Measurements from ENCODE around the gene ACTC1. TPM values are rescaled to one million over a fixed set of nuclear protein-coding genes. Genes with fewer than 3 reads are reported as not detected.
"Not testable (repeated sequence)": the region's sequence is repeated elsewhere in the genome, so short reads cannot be mapped to it uniquely, and the experiment has no call there.

ACTC1 gene
- total and polyA plus RNA-seq, 3 experiments from 2014 or later: not detected

GRCh38 chr15:34807241-34807640, 11.9 kb upstream of the ACTC1 start:
- POLR2A ChIA-PET; H3K36me3 ChIP-seq (ENCODE audit: insufficient read depth, low read length); DNase-seq; H3K4me1 ChIP-seq (ENCODE audit: insufficient read depth, low read length); H3K36me3 Mint-ChIP-seq; CTCF ChIA-PET; H3K9me3 ChIP-seq (ENCODE audit: low read length); H3K27ac Mint-ChIP-seq; H3K4me3 ChIP-seq (ENCODE audit: low read length); H3K4me3 Mint-ChIP-seq; H3K27ac ChIP-seq (ENCODE audit: low read depth, low read length); H3K4me1 Mint-ChIP-seq; H3K27me3 ChIP-seq (ENCODE audit: insufficient read depth, low read length, poor library complexity, severe bottlenecking): not testable (repeated sequence)
- Mint-ChIP-seq H3K27me3 (peaks cover 11 to 51% of the 10 kb centered on the region in 2 donors), H3K9me3 (peaks cover 3 to 12% (median 6%) of the 10 kb centered on the region in 5 donors)

GRCh38 chr15:34804776-34805175, 9.4 kb upstream of the ACTC1 start:
- H3K36me3 ChIP-seq (ENCODE audit: insufficient read depth, low read length): no peaks in the 10 kb centered on the region
- no peaks in the 10 kb centered on the region for H3K4me1 ChIP-seq (ENCODE audit: insufficient read depth, low read length)
- H3K4me1 Mint-ChIP-seq: no peaks in the 10 kb centered on the region
- ChIA-PET CTCF (no interaction called here), POLR2A (no interaction called here)
- H3K36me3 Mint-ChIP-seq: no peaks in the 10 kb centered on the region
- no peak overlapping the region for H3K4me3 ChIP-seq (ENCODE audit: low read length)
- no peak overlapping the region for H3K27ac ChIP-seq (ENCODE audit: low read depth, low read length)
- no peak overlapping the region for H3K4me3 Mint-ChIP-seq
- no peaks in the 10 kb centered on the region for H3K27me3 ChIP-seq (ENCODE audit: insufficient read depth, low read length, poor library complexity, severe bottlenecking)
- no peak overlapping the region for H3K27ac Mint-ChIP-seq
- peaks cover 9 to 54% of the 10 kb centered on the region in 2 donors for H3K27me3 Mint-ChIP-seq
- H3K9me3 Mint-ChIP-seq: peaks cover 3 to 12% (median 4%) of the 10 kb centered on the region in 5 donors
- no peaks in the 10 kb centered on the region for H3K9me3 ChIP-seq (ENCODE audit: low read length)
- no peak for DNase-seq

GRCh38 chr15:34804113-34804512, 8.8 kb upstream of the ACTC1 start:
- H3K27me3 ChIP-seq (ENCODE audit: insufficient read depth, low read length, poor library complexity, severe bottlenecking): no peaks in the 10 kb centered on the region
- H3K36me3 ChIP-seq (ENCODE audit: insufficient read depth, low read length): no peaks in the 10 kb centered on the region
- Mint-ChIP-seq H3K27me3 (peaks cover 10 to 54% of the 10 kb centered on the region in 2 donors), H3K27ac (no peak overlapping the region), H3K9me3 (peaks cover 3 to 12% (median 4%) of the 10 kb centered on the region in 5 donors), H3K4me3 (no peak overlapping the region), H3K36me3 (no peaks in the 10 kb centered on the region), H3K4me1 (no peaks in the 10 kb centered on the region)
- H3K4me1 ChIP-seq (ENCODE audit: insufficient read depth, low read length): no peaks in the 10 kb centered on the region
- ChIA-PET POLR2A (no interaction called here), CTCF (no interaction called here)
- DNase-seq: no peak
- no peak overlapping the region for H3K27ac ChIP-seq (ENCODE audit: low read depth, low read length)
- no peak overlapping the region for H3K4me3 ChIP-seq (ENCODE audit: low read length)
- H3K9me3 ChIP-seq (ENCODE audit: low read length): no peaks in the 10 kb centered on the region

- no peaks in the 10 kb centered on the region for H3K4me1 Mint-ChIP-seq
- no peak for DNase-seq
- Histone ChIP-seq H3K4me1 (ENCODE audit: insufficient read depth, low read length) (no peaks in the 10 kb centered on the region), H3K27ac (ENCODE audit: low read depth, low read length) (no peak overlapping the region), H3K27me3 (ENCODE audit: insufficient read depth, low read length, poor library complexity, severe bottlenecking) (no peaks in the 10 kb centered on the region), H3K9me3 (ENCODE audit: low read length) (no peaks in the 10 kb centered on the region), H3K4me3 (ENCODE audit: low read length) (no peak overlapping the region), H3K36me3 (ENCODE audit: insufficient read depth, low read length) (no peaks in the 10 kb centered on the region)
- CTCF ChIA-PET: no interaction called here
- H3K27ac Mint-ChIP-seq: no peak overlapping the region
- H3K36me3 Mint-ChIP-seq: no peaks in the 10 kb centered on the region
- POLR2A ChIA-PET: no interaction called here
- H3K27me3 Mint-ChIP-seq: peaks cover 9 to 54% of the 10 kb centered on the region in 2 donors
- peaks cover 0 to 12% (median 3%) of the 10 kb centered on the region in 5 donors for H3K9me3 Mint-ChIP-seq
- no peak overlapping the region for H3K4me3 Mint-ChIP-seq
Measured at GRCh38 chr15:34802803-34803750, 7.7 kb upstream of the ACTC1 start.

- no peak for DNase-seq
- H3K27me3 Mint-ChIP-seq: peaks cover 9 to 58% of the 10 kb centered on the region in 2 donors
- Histone ChIP-seq H3K36me3 (ENCODE audit: insufficient read depth, low read length) (no peaks in the 10 kb centered on the region), H3K4me1 (ENCODE audit: insufficient read depth, low read length) (no peaks in the 10 kb centered on the region), H3K9me3 (ENCODE audit: low read length) (no peaks in the 10 kb centered on the region), H3K27me3 (ENCODE audit: insufficient read depth, low read length, poor library complexity, severe bottlenecking) (no peaks in the 10 kb centered on the region), H3K27ac (ENCODE audit: low read depth, low read length) (no peak overlapping the region), H3K4me3 (ENCODE audit: low read length) (no peak overlapping the region)
- H3K9me3 Mint-ChIP-seq: peaks cover 0 to 9% (median 3%) of the 10 kb centered on the region in 5 donors
- no peak overlapping the region for H3K27ac Mint-ChIP-seq
- ChIA-PET CTCF (no interaction called here), POLR2A (no interaction called here)
- H3K4me1 Mint-ChIP-seq: no peaks in the 10 kb centered on the region
- no peak overlapping the region for H3K4me3 Mint-ChIP-seq
- no peaks in the 10 kb centered on the region for H3K36me3 Mint-ChIP-seq
Measured at GRCh38 chr15:34802371-34802770, 7.0 kb upstream of the ACTC1 start.

GRCh38 chr15:34799149-34800101, 4.1 kb upstream of the ACTC1 start:
- Mint-ChIP-seq H3K4me1 (peaks cover 0 to under 1% (median 0%) of the 10 kb centered on the region in 3 donors), H3K27me3 (peaks cover 10 to 66% of the 10 kb centered on the region in 2 donors), H3K9me3 (peaks cover 0 to 2% (median 0%) of the 10 kb centered on the region in 5 donors), H3K27ac (no peak overlapping the region), H3K36me3 (no peaks in the 10 kb centered on the region), H3K4me3 (no peak overlapping the region)
- ChIA-PET POLR2A (no interaction called here), CTCF (no interaction called here)
- Histone ChIP-seq H3K36me3 (ENCODE audit: insufficient read depth, low read length) (no peaks in the 10 kb centered on the region), H3K27ac (ENCODE audit: low read depth, low read length) (no peak overlapping the region), H3K4me3 (ENCODE audit: low read length) (no peak overlapping the region), H3K9me3 (ENCODE audit: low read length) (no peaks in the 10 kb centered on the region), H3K27me3 (ENCODE audit: insufficient read depth, low read length, poor library complexity, severe bottlenecking) (no peaks in the 10 kb centered on the region), H3K4me1 (ENCODE audit: insufficient read depth, low read length) (no peaks in the 10 kb centered on the region)
- no peak for DNase-seq

GRCh38 chr15:34796847-34797435, 1.6 kb upstream of the ACTC1 start:
- Histone ChIP-seq H3K36me3 (ENCODE audit: insufficient read depth, low read length) (no peaks in the 10 kb centered on the region), H3K4me1 (ENCODE audit: insufficient read depth, low read length) (no peaks in the 10 kb centered on the region), H3K9me3 (ENCODE audit: low read length) (no peaks in the 10 kb centered on the region), H3K27ac (ENCODE audit: low read depth, low read length) (no peak overlapping the region), H3K27me3 (ENCODE audit: insufficient read depth, low read length, poor library complexity, severe bottlenecking) (no peaks in the 10 kb centered on the region), H3K4me3 (ENCODE audit: low read length) (no peak overlapping the region)
- DNase-seq: no peak
- CTCF ChIA-PET: no interaction called here
- no peak overlapping the region for H3K27ac Mint-ChIP-seq
- H3K4me1 Mint-ChIP-seq: peaks cover 0 to 3% (median 0%) of the 10 kb centered on the region in 3 donors
- peaks cover 21 to 77% of the 10 kb centered on the region in 2 donors for H3K27me3 Mint-ChIP-seq
- H3K9me3 Mint-ChIP-seq: peaks cover 0 to 2% (median 0%) of the 10 kb centered on the region in 5 donors
- POLR2A ChIA-PET: no interaction called here
- no peaks in the 10 kb centered on the region for H3K36me3 Mint-ChIP-seq
- H3K4me3 Mint-ChIP-seq: no peak overlapping the region

Data from CD8-positive, alpha-beta memory T cell (primary cell).